ENCODE measurements around the gene PAPPA. TPM values are rescaled to one million over a fixed set of nuclear protein-coding genes. Genes with fewer than 3 reads are reported as not detected.

Gene PAPPA
- total RNA-seq, 1 experiment from 2014 or later = 0.05 TPM

GRCh38 chr9:116377179-116377798 lies 223.7 kb downstream of the PAPPA start:
- Histone ChIP-seq H3K36me3 (ENCODE audit: control insufficient read depth in 1 of 2, insufficient read depth in 2 of 2, low read length in 2 of 2) (no peaks in the 10 kb centered on the region), H3K79me2 (ENCODE audit: insufficient read depth, low read length) (no peaks in the 10 kb centered on the region), H3K4me1 (ENCODE audit: control insufficient read depth in 1 of 2, insufficient read depth in 2 of 2, low read length in 2 of 2) (peaks cover 11 to 17% of the 10 kb centered on the region in 2 experiments), H3K4me3 (replicated peaks in 1 of 2; ENCODE audit: low read depth in 1 of 2, low read length in 2 of 2) (no peak overlapping the region), H3K4me2 (ENCODE audit: low read length) (peak overlapping the region; percentile 67), H3K27me3 (ENCODE audit: insufficient read depth, low read length) (no peaks in the 10 kb centered on the region), H4K20me1 (ENCODE audit: insufficient read depth) (no peaks in the 10 kb centered on the region), H3K9ac (ENCODE audit: low read length) (no peak overlapping the region), H3K9me2 (ENCODE audit: insufficient read depth) (no peaks in the 10 kb centered on the region), H3K9me3 (ENCODE audit: control insufficient read depth in 1 of 2, insufficient read depth in 1 of 2, low read depth in 1 of 2, low read length in 2 of 2) (no peaks in the 10 kb centered on the region), H2AFZ (ENCODE audit: low read depth, low read length, poor library complexity, severe bottlenecking) (no peak overlapping the region), H3K27ac (ENCODE audit: low read depth, low read length) (no peak overlapping the region)
- ChIA-PET RAD21 (ENCODE audit: low non-redundant PET in 1 of 2, low total read pairs in 2 of 2, uncharacterized antibody in 2 of 2, unreplicated experiment in 2 of 2) (no interaction called here), CTCF (no interaction called here), POLR2A (no interaction called here)
- no TSS peak for BruUV-seq (replicated peaks)
- intact Hi-C loops (cut with micrococcal nuclease) = no loop called here
- peak; percentile 97 for ATAC-seq
- TF ChIP-seq TCF7L2 (IDR thresholded peaks at IDR 0.05; ENCODE audit: borderline replicate concordance, extremely low read depth, insufficient read depth, insufficient read length) (no peak), ZBTB33 (IDR thresholded peaks at IDR 0.05; ENCODE audit: extremely low read depth, insufficient replicate concordance, low read length) (no peak), EGR1 (IDR thresholded peaks at IDR 0.05; ENCODE audit: low read depth) (no peak), EZH2phosphoT487 (IDR thresholded peaks at IDR 0.05; ENCODE audit: borderline replicate concordance) (no peak), JUND (IDR thresholded peaks at IDR 0.05) (peak; percentile 71), RAD21 (IDR thresholded peaks at IDR 0.05; ENCODE audit: low read depth) (no peak; the same call in 1 of the 2 replicates), POLR2A (IDR thresholded peaks at IDR 0.05; ENCODE audit: borderline replicate concordance, extremely low read depth, insufficient read depth, insufficient read length) (no peak), SP1 (IDR thresholded peaks at IDR 0.05; ENCODE audit: low read depth) (peak; percentile 63), CBX3 (IDR thresholded peaks at IDR 0.05; ENCODE audit: low read depth) (peak; percentile 80; the same call in 1 of the 2 replicates), ATF3 (IDR thresholded peaks at IDR 0.05) (no peak), REST (IDR thresholded peaks at IDR 0.05; ENCODE audit: low read depth) (no peak), FOSL1 (IDR thresholded peaks at IDR 0.05; ENCODE audit: low read depth) (peak; percentile 78), POLR2AphosphoS5 (IDR thresholded peaks at IDR 0.05; ENCODE audit: low read depth, low read length) (no peak)
- TF ChIP-seq, protein P1, sequence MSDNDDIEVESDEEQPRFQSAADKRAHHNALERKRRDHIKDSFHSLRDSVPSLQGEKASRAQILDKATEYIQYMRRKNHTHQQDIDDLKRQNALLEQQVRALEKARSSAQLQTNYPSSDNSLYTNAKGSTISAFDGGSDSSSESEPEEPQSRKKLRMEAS (IDR thresholded peaks at IDR 0.05) = 0 out of 2 replicates have a peak, but pooled peaks have one; percentile 36
- DNase-seq (ENCODE audit: low read depth, low spot score) = peak; percentile 57
